OCI-LY3 (cell line): ENCODE results near the gene NFE2.
"Not testable (repeated sequence)": the region's sequence is repeated elsewhere in the genome, so short reads cannot be mapped to it uniquely, and the experiment has no call there.

Source experiments
- CTCF ChIP-seq: fragments of 200-600, 300-600 bp; sonication (generic); IDR thresholded peaks from 2 replicates; pipeline ENCODE4 v1.5.1; 2014; ENCODE audit warnings: antibody characterized with exemption, low read length, low read depth
- EZH2phosphoT487 ChIP-seq: fragments of 200-600 bp; shearing (Covaris generic); IDR thresholded peaks from 2 replicates; pipeline ENCODE4 v1.6.1; 2018; ENCODE audit warnings: antibody characterized with exemption, mixed run types, low read depth

GRCh38 chr12:54281261-54281638 is 19.6 kb downstream of the NFE2 start:
- not testable (repeated sequence) for TF ChIP-seq CTCF, EZH2phosphoT487
